GM12892 (cell line): ENCODE results near the gene CYB561D2.

Source experiments
- POLR2A ChIP-seq: IDR thresholded peaks from 2 replicates; pipeline ENCODE4 v1.6.1; 2011; ENCODE audit warnings: low read depth, low read length, control low read depth
- POLR2AphosphoS5 ChIP-seq: IDR thresholded peaks from 2 replicates; pipeline ENCODE4 v1.6.1; 2011; ENCODE audit warnings: low read depth, low read length, control low read depth

DNA sequence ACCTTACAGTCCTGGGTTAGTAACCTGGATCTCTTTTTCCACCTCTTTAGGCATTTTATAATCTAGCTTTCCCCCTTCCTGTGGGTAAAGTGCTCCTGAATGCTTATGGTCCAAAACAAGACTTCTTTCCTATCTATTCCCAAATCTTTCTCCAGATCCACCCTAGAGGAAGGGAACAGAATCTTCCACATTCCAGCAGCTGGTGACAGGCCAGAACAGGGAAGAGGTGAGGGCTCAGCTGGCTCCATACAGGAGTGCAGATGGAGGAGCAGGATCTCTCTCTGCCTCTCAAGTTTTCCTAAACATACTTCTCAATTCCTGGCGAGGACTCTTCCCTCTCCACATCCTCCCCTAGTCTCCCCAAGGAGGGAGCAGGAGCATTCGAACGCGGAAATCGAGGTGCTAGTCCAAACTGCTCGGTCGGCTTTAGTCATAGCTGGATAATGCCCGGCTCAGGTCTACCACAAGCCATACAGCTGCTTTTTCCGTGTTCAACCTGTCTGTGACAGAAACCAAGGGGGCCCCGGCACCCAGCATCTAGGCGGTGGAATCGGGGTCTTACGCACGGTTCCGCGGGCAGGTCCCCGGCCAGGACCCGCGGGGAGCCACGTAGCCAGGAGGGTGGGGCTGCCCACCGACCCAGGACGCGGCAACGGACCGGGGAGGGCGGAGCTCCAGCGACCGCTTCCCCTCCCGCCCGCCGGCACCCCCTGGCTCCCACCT is 14.0 kb upstream of the CYB561D2 start:
- TF ChIP-seq POLR2AphosphoS5 (no peak), POLR2A (no peak)
